Panc1 (cell line): ENCODE data around the gene IRGC. TPM values are rescaled to one million over a fixed set of nuclear protein-coding genes. Genes with fewer than 3 reads are reported as not detected.
A peak's percentile ranks its signal among the peaks of the same experiment; 100 is the strongest.

Source experiments
- ATAC-seq: fragments of 200-7000 bp; cut with Tn5 transposase; 2 replicates; pipeline ENCODE4 v1.9.1; 2020; ENCODE audit warnings: mild to moderate bottlenecking, moderate library complexity
- BruUV-seq: library from RNA; stranded (reverse); fragments of 400-500 nt; replicated peaks from 2 replicates; lab custom pipeline; 2021; lab: Mats Ljungman, UMichigan
- CTCF ChIA-PET: fragments of 300-600 bp; sonication (Branson Sonifier 250); formaldehyde crosslinking; loops from one replicate; lab custom pipeline; 2022; ENCODE audit warnings: antibody characterized with exemption; lab: Charles Lee
- POLR2A ChIA-PET: fragments of 300-600 bp; sonication (Branson Sonifier 250); formaldehyde crosslinking; loops from one replicate; lab custom pipeline; 2022; ENCODE audit warnings: antibody characterized with exemption; lab: Charles Lee
- DNase-seq: peaks from one replicate; pipeline ENCODE4 v3.0.0-alpha.2; 2010; ENCODE audit warnings: low read depth, low spot score
- H3K27ac ChIP-seq: 2 replicates; pipeline ENCODE4 v1.5.1; 2011; ENCODE audit warnings: mild to moderate bottlenecking, low read length, inconsistent platforms
- H3K27me3 ChIP-seq: fragments of 200-500 bp; sonication (Bioruptor generic); 2 replicates; pipeline ENCODE4 v1.6.0; 2014; ENCODE audit warnings: low read length, inconsistent platforms; ENCODE audit not compliant: control insufficient read depth, insufficient read depth
- H3K36me3 ChIP-seq: fragments of 200-500 bp; sonication (Bioruptor generic); 2 replicates; pipeline ENCODE4 v1.5.1; 2014; ENCODE audit warnings: inconsistent platforms, mild to moderate bottlenecking, low read length, moderate library complexity; ENCODE audit not compliant: control insufficient read depth, insufficient read depth
- H3K4me1 ChIP-seq: 2 replicates; pipeline ENCODE4 v1.5.1; 2011; ENCODE audit warnings: inconsistent platforms, mild to moderate bottlenecking, low read length, moderate library complexity; ENCODE audit not compliant: control insufficient read depth, insufficient read depth
- H3K4me3 ChIP-seq, 2 experiments: 2 replicates each; pipeline ENCODE4 v1.5.1; 2011 to 2012; ENCODE audit warnings: low read depth in 2 of 2, low read length in 2 of 2, mild to moderate bottlenecking in 2 of 2, inconsistent platforms in 1 of 2, moderate library complexity in 1 of 2
- H3K9me3 ChIP-seq: fragments of 200-500 bp; sonication (Bioruptor generic); 2 replicates; pipeline ENCODE4 v1.5.1; 2014; ENCODE audit warnings: low read depth, mild to moderate bottlenecking, inconsistent platforms, low read length, moderate library complexity; ENCODE audit not compliant: control insufficient read depth, insufficient read depth
- POLR2AphosphoS5 ChIP-seq: IDR thresholded peaks from 2 replicates; pipeline ENCODE4 v1.6.1; 2012; ENCODE audit warnings: mild to moderate bottlenecking, low read depth, low read length, moderate library complexity
- SIN3A ChIP-seq: IDR thresholded peaks from 2 replicates; pipeline ENCODE4 v1.6.1; 2012; ENCODE audit warnings: low read depth, mild to moderate bottlenecking, low read length, moderate library complexity, borderline replicate concordance; ENCODE audit not compliant: insufficient read depth
- TCF7L2 ChIP-seq: IDR thresholded peaks from 2 replicates; pipeline ENCODE4 v1.6.1; 2011; ENCODE audit warnings: mild to moderate bottlenecking, low read depth, low read length, inconsistent platforms
- in situ Hi-C: cut with HindIII; loops from 2 replicates; pipeline ENCODE4 v1.10.0; 2016; ENCODE audit warnings: low sequenced_read_pairs, low pct_unique_long_range_greater_than_20kb
- intact Hi-C: fragments of 100-400 bp; cut with micrococcal nuclease; formaldehyde crosslinking; loops from one replicate; pipeline ENCODE4 v1.10.0; 2022; ENCODE audit not compliant: unreplicated experiment
- total RNA-seq: library from RNA; stranded (reverse); gene quantifications from one replicate; pipeline ENCODE4 v1.2.1, GENCODE V29; 2021; ENCODE audit not compliant: unreplicated experiment
- TF ChIP-seq, protein P1 (sequence below), 2 experiments: IDR thresholded peaks; 2 replicates each; pipeline ENCODE4 v1.6.1; 2011 to 2012; ENCODE audit warnings: low read depth in 2 of 2, control low read depth in 1 of 2, low read length in 1 of 2, mild to moderate bottlenecking in 1 of 2, moderate library complexity in 1 of 2; ENCODE audit not compliant: insufficient read depth in 1 of 2
- TF ChIP-seq, protein P2 (sequence below): fragments of 450-650 bp; IDR thresholded peaks from 2 replicates; pipeline ENCODE4 v1.5.1; 2017; ENCODE audit warnings: mild to moderate bottlenecking

The IRGC gene
- total RNA-seq, 1 experiment from 2014 or later = not detected

DNA sequence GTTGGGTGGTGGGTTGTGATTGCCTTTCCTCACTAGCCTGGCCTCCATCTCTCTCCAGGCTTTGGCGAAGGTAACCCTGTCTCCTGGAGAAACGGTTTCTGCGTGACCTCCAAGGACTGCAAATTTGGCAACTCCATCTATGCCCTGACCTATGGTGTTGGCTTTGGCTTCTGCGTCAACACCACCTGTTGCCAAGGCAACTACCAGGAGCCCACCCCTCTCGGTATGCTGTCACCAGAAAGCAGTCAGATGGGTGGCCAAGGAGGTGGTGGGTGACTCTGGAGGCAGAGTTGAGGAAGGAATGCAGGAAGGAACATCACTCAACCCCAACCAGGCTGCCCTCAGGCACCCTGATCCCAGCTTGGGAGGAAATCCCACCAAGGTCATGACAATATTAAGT is 18.6 kb upstream of the IRGC start:
- BruUV-seq = no TSS peak
- CTCF ChIA-PET = no interaction called here
- ATAC-seq (no peak), DNase-seq (no peak)
- in situ Hi-C loops (no loop called here), intact Hi-C loops (no loop called here)
- no peak for TF ChIP-seq TCF7L2
- TF ChIP-seq, protein P1, sequence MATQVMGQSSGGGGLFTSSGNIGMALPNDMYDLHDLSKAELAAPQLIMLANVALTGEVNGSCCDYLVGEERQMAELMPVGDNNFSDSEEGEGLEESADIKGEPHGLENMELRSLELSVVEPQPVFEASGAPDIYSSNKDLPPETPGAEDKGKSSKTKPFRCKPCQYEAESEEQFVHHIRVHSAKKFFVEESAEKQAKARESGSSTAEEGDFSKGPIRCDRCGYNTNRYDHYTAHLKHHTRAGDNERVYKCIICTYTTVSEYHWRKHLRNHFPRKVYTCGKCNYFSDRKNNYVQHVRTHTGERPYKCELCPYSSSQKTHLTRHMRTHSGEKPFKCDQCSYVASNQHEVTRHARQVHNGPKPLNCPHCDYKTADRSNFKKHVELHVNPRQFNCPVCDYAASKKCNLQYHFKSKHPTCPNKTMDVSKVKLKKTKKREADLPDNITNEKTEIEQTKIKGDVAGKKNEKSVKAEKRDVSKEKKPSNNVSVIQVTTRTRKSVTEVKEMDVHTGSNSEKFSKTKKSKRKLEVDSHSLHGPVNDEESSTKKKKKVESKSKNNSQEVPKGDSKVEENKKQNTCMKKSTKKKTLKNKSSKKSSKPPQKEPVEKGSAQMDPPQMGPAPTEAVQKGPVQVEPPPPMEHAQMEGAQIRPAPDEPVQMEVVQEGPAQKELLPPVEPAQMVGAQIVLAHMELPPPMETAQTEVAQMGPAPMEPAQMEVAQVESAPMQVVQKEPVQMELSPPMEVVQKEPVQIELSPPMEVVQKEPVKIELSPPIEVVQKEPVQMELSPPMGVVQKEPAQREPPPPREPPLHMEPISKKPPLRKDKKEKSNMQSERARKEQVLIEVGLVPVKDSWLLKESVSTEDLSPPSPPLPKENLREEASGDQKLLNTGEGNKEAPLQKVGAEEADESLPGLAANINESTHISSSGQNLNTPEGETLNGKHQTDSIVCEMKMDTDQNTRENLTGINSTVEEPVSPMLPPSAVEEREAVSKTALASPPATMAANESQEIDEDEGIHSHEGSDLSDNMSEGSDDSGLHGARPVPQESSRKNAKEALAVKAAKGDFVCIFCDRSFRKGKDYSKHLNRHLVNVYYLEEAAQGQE (IDR thresholded peaks at IDR 0.05; ENCODE audit: insufficient read depth in 1 of 2, low read depth in 2 of 2, low read length in 1 of 2) = no peak
- no peak for TF ChIP-seq POLR2AphosphoS5
- TF ChIP-seq, protein P2, sequence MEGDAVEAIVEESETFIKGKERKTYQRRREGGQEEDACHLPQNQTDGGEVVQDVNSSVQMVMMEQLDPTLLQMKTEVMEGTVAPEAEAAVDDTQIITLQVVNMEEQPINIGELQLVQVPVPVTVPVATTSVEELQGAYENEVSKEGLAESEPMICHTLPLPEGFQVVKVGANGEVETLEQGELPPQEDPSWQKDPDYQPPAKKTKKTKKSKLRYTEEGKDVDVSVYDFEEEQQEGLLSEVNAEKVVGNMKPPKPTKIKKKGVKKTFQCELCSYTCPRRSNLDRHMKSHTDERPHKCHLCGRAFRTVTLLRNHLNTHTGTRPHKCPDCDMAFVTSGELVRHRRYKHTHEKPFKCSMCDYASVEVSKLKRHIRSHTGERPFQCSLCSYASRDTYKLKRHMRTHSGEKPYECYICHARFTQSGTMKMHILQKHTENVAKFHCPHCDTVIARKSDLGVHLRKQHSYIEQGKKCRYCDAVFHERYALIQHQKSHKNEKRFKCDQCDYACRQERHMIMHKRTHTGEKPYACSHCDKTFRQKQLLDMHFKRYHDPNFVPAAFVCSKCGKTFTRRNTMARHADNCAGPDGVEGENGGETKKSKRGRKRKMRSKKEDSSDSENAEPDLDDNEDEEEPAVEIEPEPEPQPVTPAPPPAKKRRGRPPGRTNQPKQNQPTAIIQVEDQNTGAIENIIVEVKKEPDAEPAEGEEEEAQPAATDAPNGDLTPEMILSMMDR = no peak
- no peak for TF ChIP-seq SIN3A
- no peaks in the 10 kb centered on the region for H3K36me3 ChIP-seq
- POLR2A ChIA-PET = interaction anchor here (0.6 kb wide), 1 partner anchor 24 kb away, joined by 5 read pairs; no protein-coding TSS in a partner anchor
- H3K27ac ChIP-seq = no peak overlapping the region
- no peaks in the 10 kb centered on the region for H3K9me3 ChIP-seq
- H3K4me3 ChIP-seq = no peak overlapping the region
- H3K4me1 ChIP-seq = peaks cover 5% of the 10 kb centered on the region; the same call in 1 of the 2 replicates
- H3K27me3 ChIP-seq = no peaks in the 10 kb centered on the region

DNA sequence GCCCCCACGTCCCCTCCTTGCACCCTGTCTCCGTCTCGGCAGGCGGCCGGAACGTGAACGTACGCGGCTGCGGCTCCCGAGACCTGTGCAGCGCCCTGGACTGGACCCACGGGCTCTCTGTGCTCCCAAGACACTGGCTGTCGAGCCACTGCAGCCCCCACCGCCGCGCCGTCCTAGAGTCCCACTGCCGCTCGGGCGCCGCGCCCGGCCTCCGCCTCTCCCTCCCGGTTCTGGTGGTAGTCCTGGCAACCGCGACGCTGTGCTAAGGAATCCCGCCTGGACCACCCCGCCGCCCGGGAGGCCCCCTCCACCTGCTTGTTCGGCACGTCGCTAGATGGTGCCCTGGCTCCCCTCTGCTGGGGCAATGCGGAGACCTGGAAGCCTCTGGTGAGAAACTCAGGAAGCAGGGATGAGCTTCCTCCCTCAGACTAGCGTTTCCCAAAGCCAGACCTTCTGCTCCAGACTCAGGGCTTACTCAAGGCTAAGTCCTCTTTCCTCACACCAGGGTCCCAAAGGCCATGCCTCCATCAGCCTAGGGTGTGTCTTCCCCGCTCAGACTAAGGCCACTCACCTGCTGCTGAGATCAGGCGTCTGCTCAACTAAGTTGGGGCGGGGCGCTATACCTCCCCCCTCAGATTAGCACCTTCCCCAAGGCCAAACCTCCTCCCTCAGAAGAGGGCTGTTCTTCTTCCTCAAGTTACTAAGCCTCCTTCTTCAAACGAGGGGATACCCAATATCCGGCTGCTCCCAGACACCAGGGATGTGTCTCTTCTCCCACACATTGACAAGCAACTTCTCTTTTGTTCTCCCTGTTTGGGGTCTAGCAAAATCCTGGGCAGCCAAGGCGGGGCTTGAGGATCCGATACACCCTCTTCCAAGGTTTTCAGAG is 16.1 kb upstream of the IRGC start:
- no TSS peak for BruUV-seq
- H3K4me3 ChIP-seq = no peak overlapping the region
- peaks cover 5% of the 10 kb centered on the region for H3K4me1 ChIP-seq
- H3K36me3 ChIP-seq = no peaks in the 10 kb centered on the region
- H3K27ac ChIP-seq = peak overlapping the region; percentile 63; the same call in 1 of the 2 replicates
- H3K27me3 ChIP-seq = no peaks in the 10 kb centered on the region
- ATAC-seq (no peak), DNase-seq (no peak)
- intact Hi-C loops (no loop called here), in situ Hi-C loops (no loop called here)
- TF ChIP-seq, protein P2 = no peak
- TF ChIP-seq SIN3A (no peak), TCF7L2 (no peak), POLR2AphosphoS5 (no peak)
- TF ChIP-seq, protein P1 (IDR thresholded peaks at IDR 0.05; ENCODE audit: insufficient read depth in 1 of 2, low read depth in 2 of 2, low read length in 1 of 2) = no peak
- ChIA-PET POLR2A (no interaction called here), CTCF (no interaction called here)
- no peaks in the 10 kb centered on the region for H3K9me3 ChIP-seq
